WTC11 (cell line): ENCODE measurements around the gene SAMD9. TPM values are rescaled to one million over a fixed set of nuclear protein-coding genes. Genes with fewer than 3 reads are reported as not detected.
"Not testable (repeated sequence)": the region's sequence is repeated elsewhere in the genome, so short reads cannot be mapped to it uniquely, and the experiment has no call there.

Experiments used
- ATAC-seq: fragments of 200-7000 bp; cut with Tn5 transposase; 2 replicates; pipeline ENCODE4 v1.10.0; 2021; ENCODE audit warnings: mild to moderate bottlenecking, moderate library complexity
- CTCF ChIA-PET: fragments of 300-600 bp; sonication (Branson Sonifier 250); formaldehyde crosslinking; loops from one replicate; lab custom pipeline; 2021; ENCODE audit warnings: antibody characterized with exemption; lab: Charles Lee
- POLR2A ChIA-PET: fragments of 350-600 bp; sonication (Branson Sonifier 250); formaldehyde crosslinking; loops from one replicate; lab custom pipeline; 2021; ENCODE audit warnings: antibody characterized with exemption; lab: Charles Lee
- DNase-seq: peaks from one replicate; pipeline ENCODE4 v3.0.0; 2021; ENCODE audit warnings: low spot score
- H3K27ac Mint-ChIP-seq: 2 replicates; pipeline ENCODE4 v1.8.0; 2021; ENCODE audit warnings: mixed read lengths
- H3K27me3 Mint-ChIP-seq: 2 replicates; pipeline ENCODE4 v1.8.0; 2021; ENCODE audit warnings: low read depth, mild to moderate bottlenecking, moderate library complexity, mixed read lengths
- H3K36me3 Mint-ChIP-seq: 2 replicates; pipeline ENCODE4 v1.8.0; 2021; ENCODE audit warnings: mixed read lengths
- H3K4me1 Mint-ChIP-seq: 2 replicates; pipeline ENCODE4 v1.8.0; 2022; ENCODE audit warnings: mixed read lengths
- H3K4me3 Mint-ChIP-seq: 2 replicates; pipeline ENCODE4 v1.8.0; 2021; ENCODE audit warnings: mild to moderate bottlenecking, moderate library complexity, mixed read lengths
- H3K9me3 Mint-ChIP-seq: 2 replicates; pipeline ENCODE4 v1.8.0; 2021; ENCODE audit warnings: mixed read lengths
- JUN ChIP-seq: sonication (generic); formaldehyde crosslinking; IDR thresholded peaks from 2 replicates; pipeline ENCODE4 v1.8.0; 2023; ENCODE audit warnings: mild to moderate bottlenecking, missing genetic modification reagents
- NR1H2 ChIP-seq: sonication (generic); formaldehyde crosslinking; IDR thresholded peaks from 2 replicates; pipeline ENCODE4 v1.9.0; 2021; ENCODE audit warnings: mild to moderate bottlenecking, moderate library complexity, missing genetic modification reagents
- ZBTB21 ChIP-seq: sonication (generic); formaldehyde crosslinking; IDR thresholded peaks from 2 replicates; pipeline ENCODE4 v1.8.1; 2023; ENCODE audit warnings: mild to moderate bottlenecking, missing genetic modification reagents, borderline replicate concordance
- ZNF219 ChIP-seq: sonication (generic); formaldehyde crosslinking; IDR thresholded peaks from 2 replicates; pipeline ENCODE4 v1.8.0; 2023; ENCODE audit warnings: missing genetic modification reagents, mild to moderate bottlenecking, borderline replicate concordance
- total RNA-seq: library from RNA; stranded (reverse); gene quantifications from 3 replicates; pipeline ENCODE4 v1.2.3, GENCODE V29; 2021
- TF ChIP-seq, protein P1 (sequence below): sonication (generic); formaldehyde crosslinking; IDR thresholded peaks from 2 replicates; pipeline ENCODE4 v1.8.0; 2023; ENCODE audit warnings: missing genetic modification reagents, mild to moderate bottlenecking, borderline replicate concordance
- TF ChIP-seq, protein P2 (sequence below): fragments of 250-450 bp; sonication (Bioruptor Pico); IDR thresholded peaks from 2 replicates; pipeline ENCODE4 v1.9.0; 2021; ENCODE audit warnings: mild to moderate bottlenecking
- TF ChIP-seq, protein P3 (sequence below): sonication (generic); formaldehyde crosslinking; conservative IDR thresholded peaks from 2 replicates; pipeline ENCODE4 v1.8.1; 2023; ENCODE audit warnings: mild to moderate bottlenecking, low read depth, missing genetic modification reagents, moderate library complexity
- TF ChIP-seq, protein P4 (sequence below): fragments of 250-450 bp; sonication (Bioruptor Pico); IDR thresholded peaks from 2 replicates; pipeline ENCODE4 v2.1.2; 2022; ENCODE audit warnings: mild to moderate bottlenecking, moderate library complexity
- TF ChIP-seq, protein P5 (sequence below): sonication (generic); formaldehyde crosslinking; IDR thresholded peaks from 2 replicates; pipeline ENCODE4 v1.8.0; 2023; ENCODE audit warnings: mild to moderate bottlenecking, missing genetic modification reagents
- TF ChIP-seq, protein P6 (sequence below): sonication (generic); formaldehyde crosslinking; IDR thresholded peaks from 2 replicates; pipeline ENCODE4 v1.8.1; 2022; ENCODE audit warnings: low read depth, mild to moderate bottlenecking, moderate library complexity, missing genetic modification reagents, borderline replicate concordance

Gene SAMD9
- total RNA-seq, 1 experiment from 2014 or later: 0.11 TPM

DNA sequence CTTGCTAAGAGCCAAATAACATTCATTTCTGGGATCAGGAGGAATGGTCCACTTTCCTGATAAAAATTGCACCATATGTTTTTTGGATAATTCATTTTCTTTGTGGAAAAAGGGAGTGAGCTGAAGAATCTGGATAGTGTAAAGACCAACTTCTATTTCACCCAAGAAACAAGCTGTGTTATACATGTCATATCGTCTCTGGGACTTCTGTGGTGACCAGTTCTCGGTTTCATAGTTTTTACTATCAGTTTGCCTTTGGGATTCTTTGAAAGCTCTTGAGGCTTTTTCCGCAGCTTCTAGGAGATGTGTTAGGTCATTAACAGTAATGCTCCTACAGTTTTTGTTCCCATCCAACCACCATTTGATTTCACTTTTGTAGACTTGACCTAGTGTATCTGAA lies 14.4 kb upstream of the SAMD9 start (continued):
- TF ChIP-seq ZBTB21 (no peak), JUN (CRISPR knock-in tag) (no peak), NR1H2 (CRISPR knock-in tag) (no peak), ZNF219 (CRISPR knock-in tag) (no peak)
- TF ChIP-seq, protein P1, sequence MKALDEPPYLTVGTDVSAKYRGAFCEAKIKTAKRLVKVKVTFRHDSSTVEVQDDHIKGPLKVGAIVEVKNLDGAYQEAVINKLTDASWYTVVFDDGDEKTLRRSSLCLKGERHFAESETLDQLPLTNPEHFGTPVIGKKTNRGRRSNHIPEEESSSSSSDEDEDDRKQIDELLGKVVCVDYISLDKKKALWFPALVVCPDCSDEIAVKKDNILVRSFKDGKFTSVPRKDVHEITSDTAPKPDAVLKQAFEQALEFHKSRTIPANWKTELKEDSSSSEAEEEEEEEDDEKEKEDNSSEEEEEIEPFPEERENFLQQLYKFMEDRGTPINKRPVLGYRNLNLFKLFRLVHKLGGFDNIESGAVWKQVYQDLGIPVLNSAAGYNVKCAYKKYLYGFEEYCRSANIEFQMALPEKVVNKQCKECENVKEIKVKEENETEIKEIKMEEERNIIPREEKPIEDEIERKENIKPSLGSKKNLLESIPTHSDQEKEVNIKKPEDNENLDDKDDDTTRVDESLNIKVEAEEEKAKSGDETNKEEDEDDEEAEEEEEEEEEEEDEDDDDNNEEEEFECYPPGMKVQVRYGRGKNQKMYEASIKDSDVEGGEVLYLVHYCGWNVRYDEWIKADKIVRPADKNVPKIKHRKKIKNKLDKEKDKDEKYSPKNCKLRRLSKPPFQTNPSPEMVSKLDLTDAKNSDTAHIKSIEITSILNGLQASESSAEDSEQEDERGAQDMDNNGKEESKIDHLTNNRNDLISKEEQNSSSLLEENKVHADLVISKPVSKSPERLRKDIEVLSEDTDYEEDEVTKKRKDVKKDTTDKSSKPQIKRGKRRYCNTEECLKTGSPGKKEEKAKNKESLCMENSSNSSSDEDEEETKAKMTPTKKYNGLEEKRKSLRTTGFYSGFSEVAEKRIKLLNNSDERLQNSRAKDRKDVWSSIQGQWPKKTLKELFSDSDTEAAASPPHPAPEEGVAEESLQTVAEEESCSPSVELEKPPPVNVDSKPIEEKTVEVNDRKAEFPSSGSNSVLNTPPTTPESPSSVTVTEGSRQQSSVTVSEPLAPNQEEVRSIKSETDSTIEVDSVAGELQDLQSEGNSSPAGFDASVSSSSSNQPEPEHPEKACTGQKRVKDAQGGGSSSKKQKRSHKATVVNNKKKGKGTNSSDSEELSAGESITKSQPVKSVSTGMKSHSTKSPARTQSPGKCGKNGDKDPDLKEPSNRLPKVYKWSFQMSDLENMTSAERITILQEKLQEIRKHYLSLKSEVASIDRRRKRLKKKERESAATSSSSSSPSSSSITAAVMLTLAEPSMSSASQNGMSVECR (CRISPR knock-in tag): no peak
- TF ChIP-seq, protein P2, sequence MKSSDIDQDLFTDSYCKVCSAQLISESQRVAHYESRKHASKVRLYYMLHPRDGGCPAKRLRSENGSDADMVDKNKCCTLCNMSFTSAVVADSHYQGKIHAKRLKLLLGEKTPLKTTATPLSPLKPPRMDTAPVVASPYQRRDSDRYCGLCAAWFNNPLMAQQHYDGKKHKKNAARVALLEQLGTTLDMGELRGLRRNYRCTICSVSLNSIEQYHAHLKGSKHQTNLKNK (CRISPR knock-in tag): no peak
- TF ChIP-seq, protein P3, sequence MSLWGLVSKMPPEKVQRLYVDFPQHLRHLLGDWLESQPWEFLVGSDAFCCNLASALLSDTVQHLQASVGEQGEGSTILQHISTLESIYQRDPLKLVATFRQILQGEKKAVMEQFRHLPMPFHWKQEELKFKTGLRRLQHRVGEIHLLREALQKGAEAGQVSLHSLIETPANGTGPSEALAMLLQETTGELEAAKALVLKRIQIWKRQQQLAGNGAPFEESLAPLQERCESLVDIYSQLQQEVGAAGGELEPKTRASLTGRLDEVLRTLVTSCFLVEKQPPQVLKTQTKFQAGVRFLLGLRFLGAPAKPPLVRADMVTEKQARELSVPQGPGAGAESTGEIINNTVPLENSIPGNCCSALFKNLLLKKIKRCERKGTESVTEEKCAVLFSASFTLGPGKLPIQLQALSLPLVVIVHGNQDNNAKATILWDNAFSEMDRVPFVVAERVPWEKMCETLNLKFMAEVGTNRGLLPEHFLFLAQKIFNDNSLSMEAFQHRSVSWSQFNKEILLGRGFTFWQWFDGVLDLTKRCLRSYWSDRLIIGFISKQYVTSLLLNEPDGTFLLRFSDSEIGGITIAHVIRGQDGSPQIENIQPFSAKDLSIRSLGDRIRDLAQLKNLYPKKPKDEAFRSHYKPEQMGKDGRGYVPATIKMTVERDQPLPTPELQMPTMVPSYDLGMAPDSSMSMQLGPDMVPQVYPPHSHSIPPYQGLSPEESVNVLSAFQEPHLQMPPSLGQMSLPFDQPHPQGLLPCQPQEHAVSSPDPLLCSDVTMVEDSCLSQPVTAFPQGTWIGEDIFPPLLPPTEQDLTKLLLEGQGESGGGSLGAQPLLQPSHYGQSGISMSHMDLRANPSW: no peak
- TF ChIP-seq, protein P4, sequence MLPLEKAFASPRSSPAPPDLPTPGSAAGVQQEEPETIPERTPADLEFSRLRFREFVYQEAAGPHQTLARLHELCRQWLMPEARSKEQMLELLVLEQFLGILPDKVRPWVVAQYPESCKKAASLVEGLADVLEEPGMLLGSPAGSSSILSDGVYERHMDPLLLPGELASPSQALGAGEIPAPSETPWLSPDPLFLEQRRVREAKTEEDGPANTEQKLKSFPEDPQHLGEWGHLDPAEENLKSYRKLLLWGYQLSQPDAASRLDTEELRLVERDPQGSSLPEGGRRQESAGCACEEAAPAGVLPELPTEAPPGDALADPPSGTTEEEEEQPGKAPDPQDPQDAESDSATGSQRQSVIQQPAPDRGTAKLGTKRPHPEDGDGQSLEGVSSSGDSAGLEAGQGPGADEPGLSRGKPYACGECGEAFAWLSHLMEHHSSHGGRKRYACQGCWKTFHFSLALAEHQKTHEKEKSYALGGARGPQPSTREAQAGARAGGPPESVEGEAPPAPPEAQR: no peak
- TF ChIP-seq, protein P5, sequence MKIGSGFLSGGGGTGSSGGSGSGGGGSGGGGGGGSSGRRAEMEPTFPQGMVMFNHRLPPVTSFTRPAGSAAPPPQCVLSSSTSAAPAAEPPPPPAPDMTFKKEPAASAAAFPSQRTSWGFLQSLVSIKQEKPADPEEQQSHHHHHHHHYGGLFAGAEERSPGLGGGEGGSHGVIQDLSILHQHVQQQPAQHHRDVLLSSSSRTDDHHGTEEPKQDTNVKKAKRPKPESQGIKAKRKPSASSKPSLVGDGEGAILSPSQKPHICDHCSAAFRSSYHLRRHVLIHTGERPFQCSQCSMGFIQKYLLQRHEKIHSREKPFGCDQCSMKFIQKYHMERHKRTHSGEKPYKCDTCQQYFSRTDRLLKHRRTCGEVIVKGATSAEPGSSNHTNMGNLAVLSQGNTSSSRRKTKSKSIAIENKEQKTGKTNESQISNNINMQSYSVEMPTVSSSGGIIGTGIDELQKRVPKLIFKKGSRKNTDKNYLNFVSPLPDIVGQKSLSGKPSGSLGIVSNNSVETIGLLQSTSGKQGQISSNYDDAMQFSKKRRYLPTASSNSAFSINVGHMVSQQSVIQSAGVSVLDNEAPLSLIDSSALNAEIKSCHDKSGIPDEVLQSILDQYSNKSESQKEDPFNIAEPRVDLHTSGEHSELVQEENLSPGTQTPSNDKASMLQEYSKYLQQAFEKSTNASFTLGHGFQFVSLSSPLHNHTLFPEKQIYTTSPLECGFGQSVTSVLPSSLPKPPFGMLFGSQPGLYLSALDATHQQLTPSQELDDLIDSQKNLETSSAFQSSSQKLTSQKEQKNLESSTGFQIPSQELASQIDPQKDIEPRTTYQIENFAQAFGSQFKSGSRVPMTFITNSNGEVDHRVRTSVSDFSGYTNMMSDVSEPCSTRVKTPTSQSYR (CRISPR knock-in tag): no peak
- TF ChIP-seq, protein P6, sequence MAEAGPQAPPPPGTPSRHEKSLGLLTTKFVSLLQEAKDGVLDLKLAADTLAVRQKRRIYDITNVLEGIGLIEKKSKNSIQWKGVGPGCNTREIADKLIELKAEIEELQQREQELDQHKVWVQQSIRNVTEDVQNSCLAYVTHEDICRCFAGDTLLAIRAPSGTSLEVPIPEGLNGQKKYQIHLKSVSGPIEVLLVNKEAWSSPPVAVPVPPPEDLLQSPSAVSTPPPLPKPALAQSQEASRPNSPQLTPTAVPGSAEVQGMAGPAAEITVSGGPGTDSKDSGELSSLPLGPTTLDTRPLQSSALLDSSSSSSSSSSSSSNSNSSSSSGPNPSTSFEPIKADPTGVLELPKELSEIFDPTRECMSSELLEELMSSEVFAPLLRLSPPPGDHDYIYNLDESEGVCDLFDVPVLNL (CRISPR knock-in tag): no peak

DNA sequence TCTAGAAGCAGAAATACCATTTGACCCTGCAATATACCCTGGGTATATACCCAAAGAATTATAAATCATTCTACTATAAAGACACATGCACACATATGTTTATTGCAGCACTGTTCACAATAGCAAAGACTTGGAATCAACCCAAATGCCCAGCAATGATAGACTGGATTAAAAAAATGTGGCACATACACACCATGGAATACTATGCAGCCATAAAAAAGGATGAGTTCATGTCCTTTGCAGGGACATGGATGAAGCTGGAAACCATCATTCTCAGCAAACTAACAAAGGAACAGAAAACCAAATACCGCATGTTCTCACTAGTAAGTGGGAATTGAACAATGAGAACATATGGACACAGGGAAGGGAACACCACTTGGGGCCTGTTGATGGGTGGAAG lies 9.2 kb upstream of the SAMD9 start:
- not testable (repeated sequence) for H3K4me1 Mint-ChIP-seq

DNA sequence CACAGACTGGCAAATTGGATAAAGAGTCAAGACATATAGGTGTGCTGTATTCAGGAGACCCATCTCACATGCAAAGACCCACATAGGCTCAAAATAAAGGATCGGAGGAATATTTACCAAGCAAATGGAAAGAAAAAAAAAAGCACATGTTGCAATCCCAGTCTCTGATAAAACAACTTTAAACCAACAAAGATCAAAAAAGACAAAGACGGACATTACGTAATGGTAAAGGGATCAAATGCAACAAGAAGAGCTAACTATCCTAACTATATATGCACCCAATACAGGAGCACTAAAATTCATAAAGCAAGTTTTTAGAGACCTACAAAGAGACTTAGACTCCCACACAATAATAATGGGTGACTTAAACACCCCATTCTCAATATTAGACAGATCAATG lies 5.8 kb upstream of the SAMD9 start:
- H3K27ac Mint-ChIP-seq, CTCF ChIA-PET, ATAC-seq, H3K36me3 Mint-ChIP-seq, H3K4me3 Mint-ChIP-seq, POLR2A ChIA-PET, DNase-seq, H3K4me1 Mint-ChIP-seq: not testable (repeated sequence)
- peaks cover 15% of the 10 kb centered on the region for H3K27me3 Mint-ChIP-seq
- H3K9me3 Mint-ChIP-seq: peaks cover 62% of the 10 kb centered on the region

More for the DNA sequence above, 9.2 kb upstream of the SAMD9 start:
- H3K27ac Mint-ChIP-seq, H3K4me3 Mint-ChIP-seq, POLR2A ChIA-PET, ATAC-seq, CTCF ChIA-PET, H3K36me3 Mint-ChIP-seq, DNase-seq: not testable (repeated sequence)
- Mint-ChIP-seq H3K9me3 (peaks cover 44% of the 10 kb centered on the region), H3K27me3 (peaks cover 23% of the 10 kb centered on the region)
